OCI-LY3 (cell line): ENCODE measurements around the gene RASEF.

Experiments
- H2AFZ ChIP-seq: fragments of 200-600, 300-600 bp; shearing (Covaris generic); 2 replicates; pipeline ENCODE4 v1.6.0; 2014; ENCODE audit warnings: antibody characterized with exemption, low read depth, low read length
- H3K27ac ChIP-seq: fragments of 200-600, 300-600 bp; sonication (generic); 2 replicates; pipeline ENCODE4 v1.5.1; 2014; ENCODE audit warnings: mild to moderate bottlenecking, low read length, moderate library complexity, mixed read lengths
- H3K27me3 ChIP-seq: fragments of 200-600, 300-600 bp; sonication (generic); 2 replicates; pipeline ENCODE4 v1.6.1; 2014; ENCODE audit warnings: low read depth, low read length, mixed read lengths
- H3K36me3 ChIP-seq: fragments of 200-600, 300-600 bp; sonication (generic); replicated peaks from 2 replicates; pipeline ENCODE3; 2014; ENCODE audit warnings: low read depth, low read length, mixed read lengths
- H3K4me1 ChIP-seq: fragments of 300-600, 200-600 bp; sonication (generic); 2 replicates; pipeline ENCODE4 v1.6.1; 2014; ENCODE audit warnings: low read length, mixed read lengths
- H3K4me2 ChIP-seq: fragments of 200-600, 300-600 bp; sonication (generic); 2 replicates; pipeline ENCODE4 v1.6.1; 2014; ENCODE audit warnings: low read length, mixed read lengths
- H3K4me3 ChIP-seq: fragments of 300-600, 200-600 bp; sonication (generic); 2 replicates; pipeline ENCODE4 v1.5.1; 2014; ENCODE audit warnings: antibody characterized with exemption, mild to moderate bottlenecking, low read length, moderate library complexity
- H3K79me2 ChIP-seq: fragments of 300-600, 200-600 bp; shearing (Covaris generic); 2 replicates; pipeline ENCODE4 v1.6.1; 2014; ENCODE audit warnings: mild to moderate bottlenecking, low read length, mixed read lengths
- H3K9ac ChIP-seq: fragments of 300-600, 200-600 bp; shearing (Covaris generic); 2 replicates; pipeline ENCODE4 v1.6.0; 2014; ENCODE audit warnings: mild to moderate bottlenecking, low read length, moderate library complexity
- H3K9me3 ChIP-seq: fragments of 200-600, 300-600 bp; shearing (Covaris generic); 2 replicates; pipeline ENCODE4 v1.6.1; 2014; ENCODE audit warnings: low read length, mixed read lengths; ENCODE audit not compliant: insufficient read depth
- H4K20me1 ChIP-seq: fragments of 200-600, 300-600 bp; sonication (generic); 2 replicates; pipeline ENCODE4 v1.6.1; 2016; ENCODE audit warnings: low read length, mixed read lengths; ENCODE audit not compliant: insufficient read depth
- CTCF ChIP-seq: fragments of 200-600, 300-600 bp; sonication (generic); IDR thresholded peaks from 2 replicates; pipeline ENCODE4 v1.5.1; 2014; ENCODE audit warnings: antibody characterized with exemption, low read length, low read depth
- EZH2phosphoT487 ChIP-seq: fragments of 200-600 bp; shearing (Covaris generic); IDR thresholded peaks from 2 replicates; pipeline ENCODE4 v1.6.1; 2018; ENCODE audit warnings: antibody characterized with exemption, mixed run types, low read depth

RASEF gene

DNA sequence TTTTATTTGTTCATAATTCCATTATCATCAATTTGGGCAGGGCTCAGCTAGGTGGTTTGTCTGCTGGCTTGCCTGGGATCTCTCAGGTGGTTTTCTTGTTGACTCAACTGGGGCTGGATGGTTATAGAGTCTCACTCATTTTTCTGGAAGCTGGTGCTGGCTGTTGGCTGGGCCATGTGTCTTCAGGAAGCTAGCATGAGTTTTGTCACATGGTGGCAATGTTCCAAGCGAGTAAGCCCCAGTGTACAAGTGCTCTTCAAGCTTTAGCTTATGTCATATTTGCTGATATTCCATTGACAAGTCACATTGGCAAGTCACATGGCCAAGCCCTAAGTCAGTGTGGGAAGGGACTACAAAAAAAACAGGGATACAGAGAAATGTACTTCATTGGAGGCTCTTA, 2.3 kb upstream of the RASEF start:
- Histone ChIP-seq H3K27ac (no peak overlapping the region), H3K9ac (no peak overlapping the region), H3K4me2 (no peak overlapping the region), H3K79me2 (no peaks in the 10 kb centered on the region), H3K9me3 (no peaks in the 10 kb centered on the region), H4K20me1 (no peaks in the 10 kb centered on the region), H3K27me3 (no peaks in the 10 kb centered on the region), H2AFZ (no peak overlapping the region), H3K36me3 (no peaks in the 10 kb centered on the region), H3K4me3 (no peak overlapping the region), H3K4me1 (no peaks in the 10 kb centered on the region)
- no peak for TF ChIP-seq CTCF
- TF ChIP-seq EZH2phosphoT487 = no peak

DNA sequence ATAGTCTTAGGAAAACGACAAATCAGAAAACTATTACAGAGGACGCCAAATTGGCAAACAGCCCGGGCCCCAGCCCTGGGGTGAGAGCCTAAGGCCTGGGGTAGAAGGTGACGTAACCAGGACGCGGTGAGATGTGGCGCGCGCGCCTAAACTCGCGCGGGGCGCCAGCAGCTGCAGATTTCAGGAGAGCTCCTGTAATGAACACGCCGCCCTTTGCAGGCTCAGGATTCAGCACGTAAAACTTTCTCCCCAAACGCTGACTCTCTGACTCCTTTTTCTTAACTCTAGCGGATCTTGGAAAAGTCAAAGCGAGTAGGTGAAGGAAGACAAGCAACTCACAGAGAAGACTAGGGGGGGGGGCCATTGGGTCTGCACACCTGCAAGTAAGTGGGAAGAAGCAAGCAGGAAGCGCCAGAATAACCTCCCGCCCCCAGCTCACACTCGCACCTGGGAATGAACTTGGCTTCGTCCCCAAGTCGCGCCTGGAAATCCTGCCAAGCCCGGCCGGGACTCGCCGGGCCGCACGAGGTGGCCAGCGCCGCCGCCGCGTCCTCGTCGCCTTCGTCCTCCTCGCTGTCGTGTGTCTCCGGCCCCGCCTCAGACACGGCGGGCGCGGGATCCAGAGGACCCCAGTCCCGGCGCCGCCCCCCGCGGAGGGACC, 822 bp downstream of the RASEF start:
- H3K27ac ChIP-seq = no peak overlapping the region

DNA sequence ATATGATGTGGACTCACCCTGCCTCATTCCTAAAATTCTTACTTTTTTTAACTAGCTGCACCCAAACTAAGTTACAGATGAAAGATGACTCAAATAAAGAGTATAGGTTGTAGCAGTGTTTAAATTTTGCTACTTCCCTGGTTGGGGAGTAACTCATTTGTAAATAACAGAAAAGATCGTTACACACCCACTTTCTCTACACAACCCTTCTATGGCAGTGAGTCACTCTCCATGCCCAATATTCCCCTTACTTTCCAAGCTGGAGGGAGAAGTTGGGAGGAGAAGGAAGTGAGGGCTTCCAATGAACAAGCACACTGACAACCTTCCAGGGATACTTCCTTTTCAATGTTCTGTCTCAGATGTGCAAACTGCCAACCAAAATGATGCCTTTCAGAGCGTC, 1.9 kb downstream of the RASEF start:
- Histone ChIP-seq H3K36me3 (no peaks in the 10 kb centered on the region), H3K4me1 (no peaks in the 10 kb centered on the region), H3K9me3 (no peaks in the 10 kb centered on the region), H3K4me3 (no peak overlapping the region), H3K79me2 (no peaks in the 10 kb centered on the region), H3K27me3 (no peaks in the 10 kb centered on the region), H2AFZ (no peak overlapping the region), H3K9ac (no peak overlapping the region), H3K4me2 (no peak overlapping the region), H4K20me1 (no peaks in the 10 kb centered on the region), H3K27ac (no peak overlapping the region)
- TF ChIP-seq EZH2phosphoT487 (no peak), CTCF (no peak)

More for the DNA sequence above, 822 bp downstream of the RASEF start:
- Histone ChIP-seq H3K79me2 (no peaks in the 10 kb centered on the region), H3K9me3 (no peaks in the 10 kb centered on the region), H3K4me1 (no peaks in the 10 kb centered on the region), H3K9ac (no peak overlapping the region), H3K4me3 (no peak overlapping the region), H3K36me3 (no peaks in the 10 kb centered on the region), H2AFZ (no peak overlapping the region), H4K20me1 (no peaks in the 10 kb centered on the region), H3K27me3 (no peaks in the 10 kb centered on the region), H3K4me2 (no peak overlapping the region)
- TF ChIP-seq CTCF = no peak
- no peak for TF ChIP-seq EZH2phosphoT487

GRCh38 chr9:83060556-83060955, 2.4 kb downstream of the RASEF start:
- H3K9me3 ChIP-seq = no peaks in the 10 kb centered on the region
- TF ChIP-seq CTCF = no peak
- TF ChIP-seq EZH2phosphoT487 = no peak
- H3K36me3 ChIP-seq = no peaks in the 10 kb centered on the region
- no peaks in the 10 kb centered on the region for H3K4me1 ChIP-seq
- H4K20me1 ChIP-seq = no peaks in the 10 kb centered on the region
- no peak overlapping the region for H3K9ac ChIP-seq
- no peaks in the 10 kb centered on the region for H3K79me2 ChIP-seq
- H3K27ac ChIP-seq = no peak overlapping the region
- H3K4me3 ChIP-seq = no peak overlapping the region
- no peak overlapping the region for H3K4me2 ChIP-seq
- H3K27me3 ChIP-seq = no peaks in the 10 kb centered on the region
- no peak overlapping the region for H2AFZ ChIP-seq
